B cell (primary cell): Measurements from ENCODE around the gene BDH1. TPM values are rescaled to one million over a fixed set of nuclear protein-coding genes. Genes with fewer than 3 reads are reported as not detected.

ENCODE experiments used
- ATAC-seq: fragments of 200-7000 bp; cut with Tn5 transposase; one replicate; pipeline ENCODE4 v1.10.0; 2021; ENCODE audit warnings: low read depth, mild to moderate bottlenecking, moderate number of reproducible peaks, moderate library complexity
- CTCF ChIA-PET: fragments of 350-600 bp; sonication (Branson Sonifier 250); formaldehyde crosslinking; loops from one replicate; lab custom pipeline; 2021; ENCODE audit warnings: antibody characterized with exemption, inconsistent platforms; lab: Charles Lee
- POLR2A ChIA-PET: fragments of 350-600 bp; sonication (Branson Sonifier 250); formaldehyde crosslinking; loops from one replicate; lab custom pipeline; 2021; ENCODE audit warnings: antibody characterized with exemption; lab: Charles Lee
- DNase-seq: peaks from one replicate; pipeline ENCODE4 v3.0.0; 2013
- H2AFZ ChIP-seq: 2 replicates; pipeline ENCODE4 v1.6.1; 2012; ENCODE audit warnings: mild to moderate bottlenecking, low read depth, low read length; ENCODE audit not compliant: insufficient read depth, poor library complexity, severe bottlenecking
- H3K27ac ChIP-seq, 2 donors: 1 replicate in 1 of 2; 2 replicates in 1 of 2; pipeline ENCODE4 v1.5.1; 2012 to 2013; ENCODE audit warnings: low read length in 2 of 2, mild to moderate bottlenecking in 2 of 2, moderate library complexity in 1 of 2
- H3K27me3 ChIP-seq, 4 experiments: fragments of 200-600 bp in 1 of 4; sonication (generic) in 1 of 4; replicated peaks in 1 of 4; 1 replicate in 2 of 4; 2 replicates in 2 of 4; pipeline versions ENCODE4 v1.6.1 to v1.7.0; 2013 to 2016; ENCODE audit warnings: low read length in 3 of 4, mild to moderate bottlenecking in 2 of 4, mixed read lengths in 1 of 4, moderate library complexity in 1 of 4; ENCODE audit not compliant: insufficient read depth in 4 of 4, control insufficient read depth in 3 of 4; ENCODE audit errors: control extremely low read depth in 1 of 4
- H3K36me3 ChIP-seq, 2 experiments: replicated peaks in 1 of 2; 1 replicate in 1 of 2; 2 replicates in 1 of 2; pipeline versions ENCODE4 v1.6.1 to v1.7.1; 2013; ENCODE audit warnings: low read length in 1 of 2; ENCODE audit not compliant: insufficient read depth in 2 of 2, control insufficient read depth in 1 of 2; ENCODE audit errors: control extremely low read depth in 1 of 2, extremely low read depth in 1 of 2
- H3K4me1 ChIP-seq, 2 donors: fragments of 200-600 bp in 1 of 2; sonication (generic) in 1 of 2; 1 replicate in 1 of 2; 2 replicates in 1 of 2; pipeline versions ENCODE4 v1.5.1 to v1.6.1; 2013 to 2017; ENCODE audit warnings: low read length in 2 of 2; ENCODE audit not compliant: control insufficient read depth in 2 of 2, insufficient read depth in 2 of 2
- H3K4me2 ChIP-seq: replicated peaks from 2 replicates; pipeline ENCODE3; 2012; ENCODE audit warnings: mild to moderate bottlenecking, low read depth, low read length; ENCODE audit not compliant: poor library complexity, severe bottlenecking
- H3K4me3 ChIP-seq, 5 experiments: fragments of 200-600 bp in 1 of 5; sonication (generic) in 1 of 5; 1 replicate in 3 of 5; 2 replicates in 2 of 5; pipeline versions ENCODE4 v1.5.1 to v1.7.0; 2011 to 2016; ENCODE audit warnings: low read length in 4 of 5, mild to moderate bottlenecking in 4 of 5, low read depth in 2 of 5, control low read depth in 1 of 5, moderate library complexity in 1 of 5; ENCODE audit not compliant: insufficient read depth in 1 of 5; ENCODE audit errors: control extremely low read depth in 1 of 5, extremely low read depth in 1 of 5
- H3K79me2 ChIP-seq: fragments of 200-600 bp; sonication (generic); one replicate; pipeline ENCODE4 v1.6.0; 2016; ENCODE audit warnings: low read length; ENCODE audit not compliant: control insufficient read depth, insufficient read depth
- H3K9ac ChIP-seq: fragments of 200-600 bp; sonication (generic); 2 replicates; pipeline ENCODE4 v1.6.1; 2017; ENCODE audit warnings: mild to moderate bottlenecking, low read length, moderate library complexity
- H3K9me3 ChIP-seq, 3 donors: one replicate each; pipeline versions ENCODE4 v1.6.1 to v1.7.1; 2013; ENCODE audit warnings: low read length in 2 of 3; ENCODE audit not compliant: control insufficient read depth in 2 of 3, insufficient read depth in 1 of 3; ENCODE audit errors: control extremely low read depth in 1 of 3
- H4K20me1 ChIP-seq: 2 replicates; pipeline ENCODE4 v1.6.0; 2012; ENCODE audit warnings: mild to moderate bottlenecking, low read length; ENCODE audit not compliant: insufficient read depth, control insufficient read depth, poor library complexity, severe bottlenecking
- H3K27ac Mint-ChIP-seq: one replicate; pipeline ENCODE4 v1.8.0; 2021; ENCODE audit warnings: mixed read lengths
- H3K27me3 Mint-ChIP-seq: one replicate; pipeline ENCODE4 v1.8.0; 2021; ENCODE audit warnings: mixed read lengths
- H3K4me1 Mint-ChIP-seq: one replicate; pipeline ENCODE4 v1.8.0; 2021; ENCODE audit warnings: mixed read lengths
- H3K4me3 Mint-ChIP-seq: one replicate; pipeline ENCODE4 v1.8.0; 2021; ENCODE audit warnings: mixed read lengths
- H3K9me3 Mint-ChIP-seq: one replicate; pipeline ENCODE4 v1.8.0; 2022; ENCODE audit warnings: mixed read lengths; ENCODE audit not compliant: insufficient read depth
- EZH2 ChIP-seq: IDR thresholded peaks from 2 replicates; pipeline ENCODE4 v1.6.1; 2012; ENCODE audit warnings: borderline replicate concordance, low read depth, mild to moderate bottlenecking, moderate library complexity, low read length; ENCODE audit not compliant: insufficient read depth, poor library complexity, severe bottlenecking
- WGBS: methylation state at CpG from one replicate; pipeline ENCODE4 v1.1.5; 2013; ENCODE audit warnings: missing lambda C conversion rate; ENCODE audit not compliant: insufficient coverage; 5-methylcytosine and 5-hydroxymethylcytosine counted together
- intact Hi-C: fragments of 100-400 bp; cut with micrococcal nuclease; formaldehyde crosslinking; loops from one replicate; pipeline ENCODE4 v1.10.0; 2022
- polyA plus RNA-seq: library from polyadenylated mRNA; depleted of rRNA; stranded (reverse); fragments of >200 nt; gene quantifications from 2 replicates; pipeline ENCODE4 v1.2.3, GENCODE V29; 2012
- total RNA-seq, 2 donors: library from RNA; stranded (reverse); fragments of 120-200 nt in 1 of 2; gene quantifications; 1 replicate in 1 of 2; 2 replicates in 1 of 2; pipeline versions ENCODE4 v1.2.3 to v1.2.4, GENCODE V29; 2013 to 2022
- TF ChIP-seq, protein P1 (sequence below): fragments of 200-600 bp; IDR thresholded peaks from one replicate; pipeline ENCODE4 v1.8.0; 2022; ENCODE audit warnings: antibody characterized with exemption, mild to moderate bottlenecking

BDH1 gene
- total and polyA plus RNA-seq, 2 donors (not counting 1 experiment from before 2014, with no cell fraction given): 21.1 to 59.3 TPM

DNA sequence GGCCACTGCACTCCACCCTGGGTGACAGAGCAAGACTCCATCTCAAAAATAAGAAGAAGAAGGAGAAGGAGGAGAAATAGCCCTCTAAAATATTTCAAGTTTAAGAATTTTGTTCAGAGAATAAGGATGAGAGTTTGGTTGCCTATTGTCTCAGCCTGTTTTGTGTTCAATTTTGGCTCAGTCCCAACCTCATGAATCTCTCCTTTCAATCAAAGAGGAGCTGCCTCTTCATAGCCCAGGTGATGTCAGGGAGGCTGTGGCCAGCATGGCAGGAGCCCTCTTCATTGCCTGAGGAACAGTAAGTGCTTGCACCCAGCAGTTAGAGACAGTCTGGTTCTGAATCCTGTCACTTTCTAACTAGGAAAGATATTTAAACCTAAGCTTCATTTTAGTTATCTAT, 55.0 kb downstream of the BDH1 start:
- intact Hi-C loops: no loop called here
- H2AFZ ChIP-seq: no peak overlapping the region
- ATAC-seq (no peak), DNase-seq (no peak)
- no peaks in the 10 kb centered on the region for H3K9me3 Mint-ChIP-seq
- TF ChIP-seq EZH2: no peak
- TF ChIP-seq, protein P1, sequence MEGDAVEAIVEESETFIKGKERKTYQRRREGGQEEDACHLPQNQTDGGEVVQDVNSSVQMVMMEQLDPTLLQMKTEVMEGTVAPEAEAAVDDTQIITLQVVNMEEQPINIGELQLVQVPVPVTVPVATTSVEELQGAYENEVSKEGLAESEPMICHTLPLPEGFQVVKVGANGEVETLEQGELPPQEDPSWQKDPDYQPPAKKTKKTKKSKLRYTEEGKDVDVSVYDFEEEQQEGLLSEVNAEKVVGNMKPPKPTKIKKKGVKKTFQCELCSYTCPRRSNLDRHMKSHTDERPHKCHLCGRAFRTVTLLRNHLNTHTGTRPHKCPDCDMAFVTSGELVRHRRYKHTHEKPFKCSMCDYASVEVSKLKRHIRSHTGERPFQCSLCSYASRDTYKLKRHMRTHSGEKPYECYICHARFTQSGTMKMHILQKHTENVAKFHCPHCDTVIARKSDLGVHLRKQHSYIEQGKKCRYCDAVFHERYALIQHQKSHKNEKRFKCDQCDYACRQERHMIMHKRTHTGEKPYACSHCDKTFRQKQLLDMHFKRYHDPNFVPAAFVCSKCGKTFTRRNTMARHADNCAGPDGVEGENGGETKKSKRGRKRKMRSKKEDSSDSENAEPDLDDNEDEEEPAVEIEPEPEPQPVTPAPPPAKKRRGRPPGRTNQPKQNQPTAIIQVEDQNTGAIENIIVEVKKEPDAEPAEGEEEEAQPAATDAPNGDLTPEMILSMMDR: no peak
- no peaks in the 10 kb centered on the region for H3K79me2 ChIP-seq
- no peak overlapping the region for H3K9ac ChIP-seq
- no peak overlapping the region for H3K4me2 ChIP-seq
- no peaks in the 10 kb centered on the region for H3K36me3 ChIP-seq
- H3K27ac ChIP-seq: no peak overlapping the region
- no peak overlapping the region for H3K4me3 ChIP-seq
- H3K27me3 ChIP-seq: no peaks in the 10 kb centered on the region
- no peaks in the 10 kb centered on the region for H3K27me3 Mint-ChIP-seq
- no peaks in the 10 kb centered on the region for H4K20me1 ChIP-seq
- H3K4me1 ChIP-seq: no peaks in the 10 kb centered on the region
- CTCF ChIA-PET: interaction anchor here (0.6 to 3.1 kb wide), 4 partner anchors 9 to 244 kb away, joined by 4 to 9 read pairs (median 6); no protein-coding TSS in a partner anchor
- no peaks in the 10 kb centered on the region for H3K4me1 Mint-ChIP-seq
- no peak overlapping the region for H3K27ac Mint-ChIP-seq
- no peak overlapping the region for H3K4me3 Mint-ChIP-seq
- POLR2A ChIA-PET: no interaction called here
- peaks cover 0 to 17% (median 4%) of the 10 kb centered on the region in 3 donors for H3K9me3 ChIP-seq

- Histone ChIP-seq H3K9me3 (peaks cover 0 to 15% (median 4%) of the 10 kb centered on the region in 3 donors), H3K4me3 (no peak overlapping the region), H3K79me2 (no peaks in the 10 kb centered on the region), H3K9ac (no peak overlapping the region), H2AFZ (no peak overlapping the region), H3K27ac (no peak overlapping the region), H3K4me2 (no peak overlapping the region), H3K36me3 (no peaks in the 10 kb centered on the region), H4K20me1 (no peaks in the 10 kb centered on the region), H3K4me1 (peaks cover 0 to 5% of the 10 kb centered on the region in 2 donors), H3K27me3 (no peaks in the 10 kb centered on the region)
- TF ChIP-seq, protein P1: no peak
- no peak for TF ChIP-seq EZH2
- Mint-ChIP-seq H3K9me3 (no peaks in the 10 kb centered on the region), H3K4me1 (peaks cover 5% of the 10 kb centered on the region), H3K27ac (no peak overlapping the region), H3K27me3 (peaks cover 4% of the 10 kb centered on the region), H3K4me3 (no peak overlapping the region)
- POLR2A ChIA-PET: no interaction called here
- 83% methylated on average over 4 of the region's 8 CpGs for WGBS
- CTCF ChIA-PET: no interaction called here
- ATAC-seq (no peak), DNase-seq (no peak)
- intact Hi-C loops: no loop called here
Measured at GRCh38 chr3:197499427-197499826, 56.3 kb downstream of the BDH1 start.
